ENCODE data around the gene ZNF132.
A peak's percentile ranks its signal among the peaks of the same experiment; 100 is the strongest.
"Not testable (repeated sequence)": the region's sequence is repeated elsewhere in the genome, so short reads cannot be mapped to it uniquely, and the experiment has no call there.

Gene ZNF132

DNA sequence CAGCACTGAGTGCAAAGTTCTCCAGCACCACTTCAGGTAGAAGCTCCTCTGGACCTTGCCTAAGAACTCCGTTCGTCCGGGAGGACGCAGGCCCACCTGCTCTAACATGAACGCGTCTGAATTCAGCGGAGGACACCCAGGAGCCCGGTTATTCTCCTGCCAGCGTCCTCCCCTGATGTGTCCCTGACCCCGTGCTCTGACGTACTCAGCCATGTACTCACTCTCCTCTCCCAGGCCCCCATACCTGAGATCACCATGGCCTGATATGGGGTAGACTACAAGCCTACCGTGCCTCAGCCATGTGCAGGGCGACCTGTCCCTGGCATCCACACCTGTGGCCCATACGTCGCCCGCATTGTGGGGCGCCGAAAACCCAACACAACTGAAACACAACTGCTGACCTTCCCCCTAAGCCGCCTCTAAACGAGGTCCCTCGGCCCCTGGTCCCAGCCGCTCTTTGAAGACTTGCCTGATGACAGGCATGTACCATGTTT lies 32.2 kb downstream of the ZNF132 start:
- Histone ChIP-seq H3K18ac (ENCODE audit: low read depth in 1 of 2, low read length in 2 of 2) (peak overlapping the region; percentile 95 to 98), H2BK15ac (ENCODE audit: low read depth, poor library complexity, severe bottlenecking) (peak overlapping the region; percentile 94), H3K4me2 (ENCODE audit: low read length, poor library complexity, severe bottlenecking) (peak overlapping the region; percentile 98), H3K27me3 (ENCODE audit: control insufficient read depth in 1 of 2, insufficient read depth in 1 of 2, low read length in 2 of 2) (no peaks in the 10 kb centered on the region), H2BK120ac (ENCODE audit: low read depth, low read length) (peak overlapping the region; percentile 73), H3K23ac (ENCODE audit: low read length in 2 of 2) (peak overlapping the region; percentile 92 to 94), H2AK5ac (ENCODE audit: low read length, severe bottlenecking) (peak overlapping the region; percentile 14), H2BK5ac (ENCODE audit: low read depth, low read length, poor library complexity, severe bottlenecking) (no peak overlapping the region), H3K36me3 (ENCODE audit: control insufficient read depth in 1 of 2, insufficient read depth in 2 of 2, low read depth in 1 of 2, low read length in 2 of 2) (peaks cover 0 to 3% of the 10 kb centered on the region in 2 experiments), H3K9me3 (ENCODE audit: control insufficient read depth, low read length) (no peaks in the 10 kb centered on the region), H3K79me1 (replicated peaks; ENCODE audit: low read length, poor library complexity, severe bottlenecking) (peaks cover 29% of the 10 kb centered on the region), H2BK12ac (ENCODE audit: low read length in 2 of 2) (peak overlapping the region; percentile 28 to 78), H3K4me3 (ENCODE audit: insufficient read depth in 1 of 2, low read depth in 1 of 2, low read length in 2 of 2) (peak overlapping the region; percentile 98 to 99), H4K8ac (ENCODE audit: low read length) (peak overlapping the region; percentile 86), H3K4me1 (ENCODE audit: control insufficient read depth, insufficient read depth, low read depth, low read length) (peaks cover 21% of the 10 kb centered on the region), H4K91ac (ENCODE audit: low read length) (peak overlapping the region; percentile 92), H3K14ac (ENCODE audit: low read length in 2 of 2) (peak overlapping the region in 1 of 2 experiments; percentile 19), H3K9ac (ENCODE audit: low read length) (peak overlapping the region; percentile 98), H3K27ac (ENCODE audit: low read length, poor library complexity, severe bottlenecking) (peak overlapping the region; percentile 59), H2AFZ (ENCODE audit: low read depth, low read length) (peak overlapping the region; percentile 92), H3K4ac (ENCODE audit: low read depth in 1 of 2, low read length in 2 of 2) (peak overlapping the region; percentile 76 to 99)
- 28% methylated on average over 22 of the region's 22 CpGs for WGBS
- DNase-seq = peak; percentile 37

DNA sequence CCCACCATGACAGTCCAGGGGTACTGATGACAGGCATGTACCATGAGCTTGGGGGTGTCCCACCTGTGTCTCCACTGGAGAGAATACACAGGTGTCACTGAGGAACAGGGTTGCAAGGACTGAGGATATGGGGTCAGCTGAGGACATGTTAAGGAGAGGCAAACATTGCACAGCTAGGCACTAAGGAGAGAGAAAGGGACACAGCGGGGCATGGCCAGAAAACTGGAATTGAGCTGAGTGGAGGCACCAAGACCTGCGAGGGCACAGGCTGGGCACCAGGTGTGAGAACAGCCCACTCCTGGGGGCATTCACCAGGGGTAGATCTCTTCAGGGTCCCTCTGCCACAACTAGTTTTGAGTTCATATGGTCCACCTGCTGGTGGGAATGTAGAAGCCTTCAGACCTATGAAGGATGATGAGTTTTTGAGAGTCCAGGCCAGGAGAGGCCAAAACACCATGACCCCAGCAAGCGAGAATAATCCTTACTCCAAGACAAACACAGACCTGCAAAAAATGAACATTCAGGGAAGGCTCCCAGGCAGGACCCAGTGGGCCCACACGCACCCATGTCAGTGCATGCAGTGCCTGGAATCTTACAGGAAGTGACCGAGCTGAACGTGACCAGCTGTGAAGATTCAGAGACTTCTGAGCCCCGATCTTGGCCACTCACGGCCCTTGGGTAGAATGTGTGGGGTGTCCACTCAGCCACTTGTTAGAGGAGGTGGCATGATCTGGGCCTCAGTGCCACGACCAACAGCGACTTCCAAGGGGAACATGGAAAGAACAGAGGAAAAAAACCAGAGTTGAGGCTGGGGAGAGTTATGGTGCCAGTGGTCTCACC lies 32.9 kb downstream of the ZNF132 start:
- Histone ChIP-seq H3K4me3 (ENCODE audit: insufficient read depth in 1 of 2, low read depth in 1 of 2, low read length in 2 of 2) (peak overlapping the region in 1 of 2 experiments; percentile 99), H3K27me3 (ENCODE audit: control insufficient read depth in 1 of 2, insufficient read depth in 1 of 2, low read length in 2 of 2) (no peaks in the 10 kb centered on the region)
- DNase-seq = peak; percentile 36

DNA sequence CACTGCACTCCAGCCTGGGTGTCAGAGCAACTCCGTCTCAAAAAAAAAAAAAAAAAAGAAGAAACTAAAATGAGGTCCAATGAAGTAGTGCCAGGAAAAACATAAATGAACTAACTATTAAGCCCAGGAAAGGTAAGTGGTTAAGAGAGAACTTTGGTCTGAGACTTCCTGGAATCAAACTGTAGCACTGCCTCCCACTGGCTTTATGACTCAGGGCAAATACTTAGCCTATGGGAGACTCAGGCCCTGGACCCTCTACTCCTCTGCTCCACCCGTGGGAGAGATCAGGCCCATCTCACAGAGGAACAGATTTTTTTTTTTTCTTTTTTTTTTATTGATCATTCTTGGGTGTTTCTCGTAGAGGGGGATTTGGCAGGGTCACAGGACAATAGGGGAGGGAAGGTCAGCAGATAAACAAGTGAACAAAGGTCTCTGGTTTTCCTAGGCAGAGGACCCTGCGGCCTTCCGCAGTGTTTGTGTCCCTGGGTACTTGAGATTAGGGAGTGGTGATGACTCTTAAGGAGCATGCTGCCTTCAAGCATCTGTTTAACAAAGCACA lies 36.0 kb downstream of the ZNF132 start:
- H4K8ac ChIP-seq (ENCODE audit: low read length); H4K91ac ChIP-seq (ENCODE audit: low read length); H3K9ac ChIP-seq (ENCODE audit: low read length); DNase-seq; H2AK5ac ChIP-seq (ENCODE audit: low read length, severe bottlenecking); H3K27ac ChIP-seq (ENCODE audit: low read length, poor library complexity, severe bottlenecking); H3K4me2 ChIP-seq (ENCODE audit: low read length, poor library complexity, severe bottlenecking); H3K36me3 ChIP-seq (ENCODE audit: control insufficient read depth in 1 of 2, insufficient read depth in 2 of 2, low read depth in 1 of 2, low read length in 2 of 2); H3K18ac ChIP-seq (ENCODE audit: low read depth in 1 of 2, low read length in 2 of 2); H3K4me3 ChIP-seq (ENCODE audit: insufficient read depth in 1 of 2, low read depth in 1 of 2, low read length in 2 of 2); H3K14ac ChIP-seq (ENCODE audit: low read length in 2 of 2); H2BK5ac ChIP-seq (ENCODE audit: low read depth, low read length, poor library complexity, severe bottlenecking); H3K9me3 ChIP-seq (ENCODE audit: control insufficient read depth, low read length); H2BK120ac ChIP-seq (ENCODE audit: low read depth, low read length); H2BK12ac ChIP-seq (ENCODE audit: low read length in 2 of 2); H3K4ac ChIP-seq (ENCODE audit: low read depth in 1 of 2, low read length in 2 of 2); H2BK15ac ChIP-seq (ENCODE audit: low read depth, poor library complexity, severe bottlenecking); H3K23ac ChIP-seq (ENCODE audit: low read length in 2 of 2); H2AFZ ChIP-seq (ENCODE audit: low read depth, low read length); H3K27me3 ChIP-seq (ENCODE audit: control insufficient read depth in 1 of 2, insufficient read depth in 1 of 2, low read length in 2 of 2): not testable (repeated sequence)
- H3K4me1 ChIP-seq (ENCODE audit: control insufficient read depth, insufficient read depth, low read depth, low read length) = peaks cover 23% of the 10 kb centered on the region
- 65% methylated on average over 2 of the region's 5 CpGs for WGBS
- peaks cover 23% of the 10 kb centered on the region for H3K79me1 ChIP-seq (replicated peaks; ENCODE audit: low read length, poor library complexity, severe bottlenecking)

More for the DNA sequence above, 32.9 kb downstream of the ZNF132 start:
- Histone ChIP-seq H3K18ac (ENCODE audit: low read depth in 1 of 2, low read length in 2 of 2) (peak overlapping the region in 1 of 2 experiments; percentile 63), H3K36me3 (ENCODE audit: control insufficient read depth in 1 of 2, insufficient read depth in 2 of 2, low read depth in 1 of 2, low read length in 2 of 2) (peaks cover 0 to 3% of the 10 kb centered on the region in 2 experiments), H3K79me1 (replicated peaks; ENCODE audit: low read length, poor library complexity, severe bottlenecking) (peaks cover 30% of the 10 kb centered on the region), H2AFZ (ENCODE audit: low read depth, low read length) (no peak overlapping the region), H2BK5ac (ENCODE audit: low read depth, low read length, poor library complexity, severe bottlenecking) (no peak overlapping the region), H3K4me2 (ENCODE audit: low read length, poor library complexity, severe bottlenecking) (peak overlapping the region; percentile 98), H2AK5ac (ENCODE audit: low read length, severe bottlenecking) (no peak overlapping the region), H3K23ac (ENCODE audit: low read length in 2 of 2) (peak overlapping the region in 1 of 2 experiments; percentile 27), H3K4ac (ENCODE audit: low read depth in 1 of 2, low read length in 2 of 2) (no peak overlapping the region), H3K9ac (ENCODE audit: low read length) (peak overlapping the region; percentile 98), H2BK12ac (ENCODE audit: low read length in 2 of 2) (peak overlapping the region in 1 of 2 experiments; percentile 58), H3K27ac (ENCODE audit: low read length, poor library complexity, severe bottlenecking) (no peak overlapping the region), H2BK15ac (ENCODE audit: low read depth, poor library complexity, severe bottlenecking) (no peak overlapping the region), H3K4me1 (ENCODE audit: control insufficient read depth, insufficient read depth, low read depth, low read length) (peaks cover 22% of the 10 kb centered on the region), H2BK120ac (ENCODE audit: low read depth, low read length) (no peak overlapping the region), H4K91ac (ENCODE audit: low read length) (no peak overlapping the region), H3K14ac (ENCODE audit: low read length in 2 of 2) (no peak overlapping the region), H3K9me3 (ENCODE audit: control insufficient read depth, low read length) (no peaks in the 10 kb centered on the region), H4K8ac (ENCODE audit: low read length) (no peak overlapping the region)
- 72% methylated on average over 10 of the region's 10 CpGs for WGBS

Data from mesenchymal stem cell (in vitro differentiated cells and primary cell).